Loucy (cell line): Measurements from ENCODE around the gene RAB11FIP3.

Source experiments
- H2AFZ ChIP-seq: fragments of 200-600 bp; sonication (generic); 2 replicates; pipeline ENCODE4 v1.6.0; 2016; ENCODE audit warnings: antibody characterized with exemption, mild to moderate bottlenecking, low read length, moderate library complexity
- H3F3A ChIP-seq: fragments of 200-600 bp; 2 replicates; pipeline ENCODE4 v1.6.0; 2016; ENCODE audit warnings: antibody characterized with exemption, low read depth, mild to moderate bottlenecking
- H3K27me3 ChIP-seq: fragments of 200-600 bp; sonication (generic); 2 replicates; pipeline ENCODE4 v1.6.1; 2014; ENCODE audit warnings: low read length, mild to moderate bottlenecking; ENCODE audit not compliant: insufficient read depth, poor library complexity, severe bottlenecking
- H3K36me3 ChIP-seq: fragments of 200-600 bp; sonication (generic); 2 replicates; pipeline ENCODE4 v1.6.1; 2016; ENCODE audit warnings: low read length; ENCODE audit not compliant: insufficient read depth
- H3K4me1 ChIP-seq: fragments of 200-600 bp; sonication (generic); 2 replicates; pipeline ENCODE4 v1.5.1; 2014; ENCODE audit warnings: low read length, mild to moderate bottlenecking; ENCODE audit not compliant: insufficient read depth, poor library complexity, severe bottlenecking
- H3K4me2 ChIP-seq: fragments of 200-600 bp; sonication (generic); 2 replicates; pipeline ENCODE4 v1.6.0; 2014; ENCODE audit warnings: antibody characterized with exemption, low read length, low read depth, mild to moderate bottlenecking; ENCODE audit not compliant: poor library complexity, severe bottlenecking
- H3K4me3 ChIP-seq: fragments of 200-600 bp; sonication (generic); 2 replicates; pipeline ENCODE4 v1.5.1; 2014; ENCODE audit warnings: low read length, mild to moderate bottlenecking, mixed read lengths; ENCODE audit not compliant: poor library complexity, severe bottlenecking
- H3K79me2 ChIP-seq: fragments of 200-600 bp; sonication (generic); 2 replicates; pipeline ENCODE4 v1.6.1; 2014; ENCODE audit warnings: low read length; ENCODE audit not compliant: insufficient read depth
- H3K9ac ChIP-seq: fragments of 200-600 bp; sonication (generic); 2 replicates; pipeline ENCODE4 v1.6.0; 2014; ENCODE audit warnings: mild to moderate bottlenecking, low read depth, low read length, moderate library complexity; ENCODE audit not compliant: poor library complexity, severe bottlenecking
- H3K9me2 ChIP-seq: fragments of 200-600 bp; sonication (generic); replicated peaks from 2 replicates; pipeline ENCODE4 v1.6.1; 2016; ENCODE audit warnings: low read depth, low read length, mixed read lengths
- H3K9me3 ChIP-seq: fragments of 200-600 bp; sonication (generic); 2 replicates; pipeline ENCODE4 v1.6.1; 2014; ENCODE audit warnings: mild to moderate bottlenecking, antibody characterized with exemption, low read length, low read depth; ENCODE audit not compliant: insufficient read depth
- H4K20me1 ChIP-seq: fragments of 200-600 bp; sonication (generic); 2 replicates; pipeline ENCODE4 v1.6.0; 2014; ENCODE audit warnings: antibody characterized with exemption, low read length, mild to moderate bottlenecking; ENCODE audit not compliant: insufficient read depth, poor library complexity, severe bottlenecking
- CTCF ChIP-seq: fragments of 200-600 bp; sonication (generic); conservative IDR thresholded peaks from 2 replicates; pipeline ENCODE4 v1.5.1; 2014; ENCODE audit warnings: mild to moderate bottlenecking, antibody characterized with exemption, low read length
- EZH2phosphoT487 ChIP-seq: fragments of 200-600 bp; IDR thresholded peaks from 2 replicates; pipeline ENCODE4 v1.6.1; 2018; ENCODE audit warnings: antibody characterized with exemption, mild to moderate bottlenecking, moderate library complexity, borderline replicate concordance

The RAB11FIP3 gene

GRCh38 chr16:507996-508395 is 82.5 kb downstream of the RAB11FIP3 start:
- no peaks in the 10 kb centered on the region for H3K27me3 ChIP-seq
- H3K9me2 ChIP-seq, result no peaks in the 10 kb centered on the region
- no peaks in the 10 kb centered on the region for H3K9me3 ChIP-seq
- TF ChIP-seq CTCF (no peak), EZH2phosphoT487 (no peak)
- H3K4me2 ChIP-seq, result no peak overlapping the region
- no peaks in the 10 kb centered on the region for H4K20me1 ChIP-seq
- H3K36me3 ChIP-seq, result no peaks in the 10 kb centered on the region
- no peak overlapping the region for H3K9ac ChIP-seq
- H3K4me1 ChIP-seq, result no peaks in the 10 kb centered on the region
- H3F3A ChIP-seq, result no peaks in the 10 kb centered on the region
- no peaks in the 10 kb centered on the region for H3K79me2 ChIP-seq
- H2AFZ ChIP-seq, result no peak overlapping the region
- H3K4me3 ChIP-seq, result no peak overlapping the region

GRCh38 chr16:508884-509736 is 83.7 kb downstream of the RAB11FIP3 start:
- H3K79me2 ChIP-seq, result no peaks in the 10 kb centered on the region
- H3K27me3 ChIP-seq, result no peaks in the 10 kb centered on the region
- H4K20me1 ChIP-seq, result no peaks in the 10 kb centered on the region
- no peaks in the 10 kb centered on the region for H3F3A ChIP-seq
- no peak overlapping the region for H2AFZ ChIP-seq
- no peaks in the 10 kb centered on the region for H3K9me2 ChIP-seq
- no peak for TF ChIP-seq EZH2phosphoT487
- TF ChIP-seq CTCF, result no peak
- H3K9ac ChIP-seq, result no peak overlapping the region
- H3K4me2 ChIP-seq, result no peak overlapping the region
- no peaks in the 10 kb centered on the region for H3K4me1 ChIP-seq
- H3K9me3 ChIP-seq, result no peaks in the 10 kb centered on the region
- no peak overlapping the region for H3K4me3 ChIP-seq
- H3K36me3 ChIP-seq, result no peaks in the 10 kb centered on the region

GRCh38 chr16:510066-510825 is 84.8 kb downstream of the RAB11FIP3 start:
- Histone ChIP-seq H2AFZ (no peak overlapping the region), H3K36me3 (no peaks in the 10 kb centered on the region), H4K20me1 (no peaks in the 10 kb centered on the region), H3K4me1 (no peaks in the 10 kb centered on the region), H3K9me3 (no peaks in the 10 kb centered on the region), H3K79me2 (no peaks in the 10 kb centered on the region), H3K4me2 (no peak overlapping the region), H3K9me2 (no peaks in the 10 kb centered on the region), H3K9ac (no peak overlapping the region), H3F3A (no peaks in the 10 kb centered on the region), H3K4me3 (no peak overlapping the region), H3K27me3 (no peaks in the 10 kb centered on the region)
- TF ChIP-seq CTCF (no peak), EZH2phosphoT487 (no peak)
